Stimulated activated CD8-positive, alpha-beta memory T cell treated with anti-CD3 and anti-CD28 coated beads, Interleukin-12 subunit alpha, Interleukin-12 subunit beta, amount 100 ng/mL, for 24 hours (primary cell): ENCODE results near the gene GOPC.

ENCODE experiments used
- DNase-seq: peaks from one replicate; pipeline ENCODE4 v3.0.0-alpha.2; 2020; ENCODE audit errors: extremely low read depth

Gene GOPC

DNA sequence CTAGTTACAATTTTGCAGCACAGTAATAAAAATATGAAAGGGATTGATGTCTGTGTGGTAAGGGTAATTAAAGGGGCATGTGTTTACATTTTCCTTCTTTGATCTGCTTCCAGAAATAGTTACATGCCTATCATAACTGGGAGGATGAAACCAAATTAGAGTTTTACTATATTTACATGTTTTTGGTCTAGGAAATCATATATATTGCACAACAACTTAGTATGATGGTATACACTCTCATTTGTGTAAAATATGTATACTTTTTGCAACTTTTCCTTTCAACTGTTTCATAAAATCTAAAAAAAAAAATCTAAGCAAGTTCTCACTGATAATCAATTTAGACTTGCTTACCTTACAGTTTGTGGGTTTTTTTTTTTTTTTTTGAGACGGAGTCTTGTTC is 87.7 kb downstream of the GOPC start:
- DNase-seq, result no peak

DNA sequence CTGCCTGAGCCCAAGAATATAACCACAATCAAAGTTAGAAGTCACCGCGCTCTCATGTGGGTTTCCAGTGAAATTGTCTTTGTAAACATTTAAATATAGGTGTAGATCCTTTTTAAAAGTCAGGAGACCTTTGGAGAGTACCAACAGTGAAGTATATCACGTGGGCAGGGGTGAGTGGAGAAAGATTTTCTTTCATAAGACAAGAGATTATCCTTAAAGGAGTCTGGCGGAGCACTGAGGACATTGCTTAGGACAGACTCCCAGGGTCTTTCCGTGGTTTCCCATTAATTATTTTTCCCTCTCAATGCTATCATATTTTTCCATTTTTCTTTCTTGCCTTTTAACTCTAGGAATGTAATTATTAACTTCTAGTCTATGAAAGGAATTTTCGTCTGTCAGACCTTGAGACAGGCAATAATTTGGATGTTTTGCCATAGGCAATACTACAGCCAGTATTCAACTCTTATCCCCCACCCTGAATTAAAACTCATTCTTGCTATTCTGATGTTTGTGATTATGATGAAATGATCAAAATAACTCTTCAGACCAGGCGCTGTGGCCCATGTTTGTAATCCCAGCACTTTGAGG is 88.4 kb downstream of the GOPC start:
- no peak for DNase-seq

DNA sequence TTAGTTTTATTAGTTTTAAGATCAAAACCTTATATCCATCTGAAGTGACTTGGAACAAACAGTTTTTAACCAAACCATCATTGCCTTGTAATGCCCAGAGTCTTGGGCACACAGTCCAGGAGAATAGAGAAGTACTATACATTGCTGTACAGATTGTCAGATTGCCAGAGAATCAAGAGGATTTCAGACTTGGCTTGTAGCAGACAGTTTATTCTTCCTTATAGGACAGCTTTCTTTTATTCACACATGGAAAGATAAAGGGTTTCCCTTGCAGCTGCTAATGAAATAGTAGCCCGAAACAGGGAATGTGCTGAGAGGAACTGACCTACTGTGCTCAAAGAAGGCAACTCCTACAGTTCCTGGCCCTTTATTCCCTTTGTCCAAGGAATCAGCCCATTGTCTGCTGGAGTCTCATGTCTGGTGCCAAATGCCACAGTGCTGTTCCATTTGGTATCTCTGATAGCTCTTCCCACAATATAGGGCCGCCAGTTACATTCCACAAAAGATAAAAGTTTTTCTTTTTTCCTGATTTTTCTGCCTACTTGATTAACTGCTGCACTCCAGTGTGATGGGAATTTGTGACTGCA is 89.2 kb downstream of the GOPC start:
- no peak for DNase-seq

DNA sequence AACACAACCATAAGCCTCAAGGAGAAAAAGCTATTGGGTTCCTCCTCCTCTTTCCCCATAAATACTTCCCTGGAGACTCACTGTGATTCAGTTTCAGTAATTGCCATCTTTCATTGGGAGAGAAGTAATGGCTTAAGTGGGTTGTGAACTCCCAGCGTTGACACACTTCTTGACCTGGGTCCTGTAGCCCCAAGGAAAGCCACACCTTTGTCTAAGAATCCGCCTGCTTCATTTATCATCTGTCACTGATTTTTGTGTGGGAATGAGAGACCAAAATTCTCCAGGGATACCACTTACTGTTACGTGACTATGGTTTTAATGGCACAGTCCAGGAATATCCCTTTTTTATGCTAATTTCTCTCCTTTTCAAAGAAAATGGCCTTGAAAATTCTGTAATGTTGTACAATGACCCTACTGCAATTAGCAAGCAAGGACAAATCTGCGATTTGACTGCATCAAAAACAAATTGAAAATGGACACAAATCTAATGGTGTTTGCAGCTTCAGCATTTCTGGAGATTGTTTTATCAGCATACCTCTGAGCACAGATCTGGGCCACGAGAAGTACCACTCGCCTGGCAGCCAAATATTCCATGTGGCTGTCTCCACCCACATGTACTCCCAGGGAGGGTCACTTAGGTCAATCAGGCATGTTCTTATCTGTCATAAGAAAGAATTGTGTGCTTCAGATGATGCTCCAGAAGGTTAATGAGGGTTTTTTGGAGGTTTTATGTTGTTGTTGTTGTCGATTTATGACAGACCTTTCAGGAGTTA is 90.1 kb downstream of the GOPC start:
- no peak for DNase-seq
